Calu3 (cell line): Measurements from ENCODE around the gene DBNL. TPM values are rescaled to one million over a fixed set of nuclear protein-coding genes. Genes with fewer than 3 reads are reported as not detected.

ENCODE experiments used
- BruUV-seq: library from RNA; stranded (reverse); fragments of 400-500 nt; replicated peaks from 2 replicates; lab custom pipeline; 2021; lab: Mats Ljungman, UMichigan
- CTCF ChIA-PET: fragments of 300-600 bp; sonication (Branson Sonifier 250); formaldehyde crosslinking; loops from one replicate; lab custom pipeline; 2022; ENCODE audit warnings: antibody characterized with exemption; lab: Charles Lee
- DNase-seq: peaks from one replicate; pipeline ENCODE4 v3.0.0; 2022
- H3K27ac Mint-ChIP-seq: one replicate; pipeline ENCODE4 v1.8.0; 2022; ENCODE audit warnings: mixed read lengths; ENCODE audit not compliant: unreplicated experiment
- H3K27me3 Mint-ChIP-seq: one replicate; pipeline ENCODE4 v1.8.0; 2022; ENCODE audit warnings: mixed read lengths; ENCODE audit not compliant: unreplicated experiment
- H3K36me3 Mint-ChIP-seq: one replicate; pipeline ENCODE4 v1.8.0; 2022; ENCODE audit warnings: mild to moderate bottlenecking, moderate library complexity, mixed read lengths; ENCODE audit not compliant: insufficient read depth, unreplicated experiment
- H3K4me1 Mint-ChIP-seq: one replicate; pipeline ENCODE4 v1.8.0; 2022; ENCODE audit warnings: mild to moderate bottlenecking, low read depth, mixed read lengths; ENCODE audit not compliant: unreplicated experiment
- H3K4me3 Mint-ChIP-seq: one replicate; pipeline ENCODE4 v1.8.0; 2022; ENCODE audit warnings: mild to moderate bottlenecking, low read depth, moderate library complexity, mixed read lengths; ENCODE audit not compliant: unreplicated experiment
- H3K9me3 Mint-ChIP-seq: one replicate; pipeline ENCODE4 v1.8.0; 2022; ENCODE audit warnings: low read depth, mixed read lengths; ENCODE audit not compliant: unreplicated experiment
- CTCF ChIP-seq: fragments of 200-600 bp; IDR thresholded peaks from one replicate; pipeline ENCODE4 v1.8.0; 2022; ENCODE audit warnings: antibody characterized with exemption; ENCODE audit not compliant: unreplicated experiment
- intact Hi-C: fragments of 100-400 bp; cut with micrococcal nuclease; formaldehyde crosslinking; loops from one replicate; pipeline ENCODE4 v1.10.0; 2022; ENCODE audit not compliant: unreplicated experiment
- total RNA-seq: library from RNA; stranded (reverse); gene quantifications from 2 replicates; pipeline ENCODE4 v1.2.3, GENCODE V29; 2022

DBNL gene
- total RNA-seq, 1 experiment from 2014 or later = 164 TPM

- Mint-ChIP-seq H3K36me3 (peaks cover 9% of the 10 kb centered on the region), H3K9me3 (no peaks in the 10 kb centered on the region), H3K4me3 (no peak overlapping the region), H3K27ac (no peak overlapping the region), H3K27me3 (peaks cover 87% of the 10 kb centered on the region), H3K4me1 (peaks cover 6% of the 10 kb centered on the region)
- intact Hi-C loops = no loop called here
- no peak for DNase-seq
- TF ChIP-seq CTCF = no peak
- CTCF ChIA-PET = interaction anchor here (0.6 to 1.1 kb wide), 4 partner anchors 10 to 66 kb away, joined by 3 to 4 read pairs (median 4); no protein-coding TSS in a partner anchor
- no TSS peak for BruUV-seq
Measured at GRCh38 chr7:44107116-44107960, 62.8 kb downstream of the DBNL start.

GRCh38 chr7:44107961-44108767 lies 63.7 kb downstream of the DBNL start:
- Mint-ChIP-seq H3K27me3 (peaks cover 82% of the 10 kb centered on the region), H3K27ac (no peak overlapping the region), H3K4me3 (no peak overlapping the region), H3K4me1 (peaks cover 6% of the 10 kb centered on the region), H3K9me3 (no peaks in the 10 kb centered on the region), H3K36me3 (peaks cover 17% of the 10 kb centered on the region)
- TF ChIP-seq CTCF = no peak
- intact Hi-C loops = no loop called here
- no peak for DNase-seq
- no TSS peak for BruUV-seq
- CTCF ChIA-PET = no interaction called here

- intact Hi-C loops = no loop called here
- peaks cover 6% of the 10 kb centered on the region for H3K4me1 Mint-ChIP-seq
- H3K9me3 Mint-ChIP-seq = no peaks in the 10 kb centered on the region
- TF ChIP-seq CTCF = no peak
- no peak overlapping the region for H3K4me3 Mint-ChIP-seq
- H3K27ac Mint-ChIP-seq = no peak overlapping the region
- no TSS peak for BruUV-seq
- peaks cover 74% of the 10 kb centered on the region for H3K27me3 Mint-ChIP-seq
- CTCF ChIA-PET = no interaction called here
- peaks cover 26% of the 10 kb centered on the region for H3K36me3 Mint-ChIP-seq
- DNase-seq = no peak
Measured at GRCh38 chr7:44108768-44109750, 64.6 kb downstream of the DBNL start.

- Mint-ChIP-seq H3K4me1 (peaks cover 6% of the 10 kb centered on the region), H3K27me3 (peaks cover 69% of the 10 kb centered on the region), H3K36me3 (peaks cover 32% of the 10 kb centered on the region), H3K27ac (no peak overlapping the region), H3K4me3 (no peak overlapping the region), H3K9me3 (no peaks in the 10 kb centered on the region)
- no peak for TF ChIP-seq CTCF
- DNase-seq = no peak
- CTCF ChIA-PET = no interaction called here
- no TSS peak for BruUV-seq
- intact Hi-C loops = no loop called here
Measured at GRCh38 chr7:44109991-44110390, 65.5 kb downstream of the DBNL start.
